Neural progenitor cell (in vitro differentiated cells): ENCODE results near the gene ETFB.

Source experiments
- EZH2 ChIP-seq: fragments of 200-600 bp; sonication (generic); IDR thresholded peaks from 2 replicates; pipeline ENCODE4 v1.6.1; 2017; ENCODE audit warnings: antibody characterized with exemption, mild to moderate bottlenecking, moderate library complexity
- EZH2phosphoT487 ChIP-seq: fragments of 200-600 bp; sonication (generic); IDR thresholded peaks from 2 replicates; pipeline ENCODE4 v1.6.1; 2017; ENCODE audit warnings: antibody characterized with exemption
- TF ChIP-seq, protein P1 (sequence below): fragments of 200-600 bp; sonication (generic); IDR thresholded peaks from 2 replicates; pipeline ENCODE4 v1.5.1; 2017; ENCODE audit warnings: antibody characterized with exemption, mild to moderate bottlenecking

GRCh38 chr19:51396175-51396574 is 30.0 kb upstream of the ETFB start:
- TF ChIP-seq, protein P1, sequence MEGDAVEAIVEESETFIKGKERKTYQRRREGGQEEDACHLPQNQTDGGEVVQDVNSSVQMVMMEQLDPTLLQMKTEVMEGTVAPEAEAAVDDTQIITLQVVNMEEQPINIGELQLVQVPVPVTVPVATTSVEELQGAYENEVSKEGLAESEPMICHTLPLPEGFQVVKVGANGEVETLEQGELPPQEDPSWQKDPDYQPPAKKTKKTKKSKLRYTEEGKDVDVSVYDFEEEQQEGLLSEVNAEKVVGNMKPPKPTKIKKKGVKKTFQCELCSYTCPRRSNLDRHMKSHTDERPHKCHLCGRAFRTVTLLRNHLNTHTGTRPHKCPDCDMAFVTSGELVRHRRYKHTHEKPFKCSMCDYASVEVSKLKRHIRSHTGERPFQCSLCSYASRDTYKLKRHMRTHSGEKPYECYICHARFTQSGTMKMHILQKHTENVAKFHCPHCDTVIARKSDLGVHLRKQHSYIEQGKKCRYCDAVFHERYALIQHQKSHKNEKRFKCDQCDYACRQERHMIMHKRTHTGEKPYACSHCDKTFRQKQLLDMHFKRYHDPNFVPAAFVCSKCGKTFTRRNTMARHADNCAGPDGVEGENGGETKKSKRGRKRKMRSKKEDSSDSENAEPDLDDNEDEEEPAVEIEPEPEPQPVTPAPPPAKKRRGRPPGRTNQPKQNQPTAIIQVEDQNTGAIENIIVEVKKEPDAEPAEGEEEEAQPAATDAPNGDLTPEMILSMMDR: no peak
- no peak for TF ChIP-seq EZH2phosphoT487
- TF ChIP-seq EZH2: no peak
